ENCODE data around the gene CLNK. TPM values are rescaled to one million over a fixed set of nuclear protein-coding genes. Genes with fewer than 3 reads are reported as not detected.

CLNK gene
- total RNA-seq, 2 experiments from 2014 or later = 2.0 TPM; not detected in 1

DNA sequence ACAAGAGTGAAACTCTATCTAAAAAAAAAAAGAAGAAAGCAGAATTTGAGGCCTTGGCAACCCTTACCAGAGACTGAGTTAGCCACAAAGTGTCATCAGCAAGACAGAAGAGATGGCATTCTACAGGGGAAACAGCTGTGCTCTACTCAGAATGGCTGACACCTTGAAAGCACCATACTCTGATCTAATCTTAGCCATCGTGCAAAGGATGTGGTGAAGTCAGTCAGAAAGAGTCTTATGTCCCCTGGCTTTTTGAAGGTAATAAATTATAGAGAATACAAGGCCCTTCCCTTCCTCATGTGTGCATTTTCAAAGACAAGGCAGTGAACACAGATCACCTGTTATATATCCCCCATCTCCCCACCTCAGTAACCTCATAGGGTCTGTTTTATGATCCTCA is 13.2 kb downstream of the CLNK start:
- Histone ChIP-seq H3K4me2 (ENCODE audit: low read length) (peak overlapping the region; percentile 53), H2AFZ (ENCODE audit: low read length) (peak overlapping the region; percentile 97), H3K4me1 (ENCODE audit: insufficient read depth, low read length, poor library complexity, severe bottlenecking) (peaks cover 18% of the 10 kb centered on the region), H3K79me2 (ENCODE audit: insufficient read depth, low read depth, low read length) (no peaks in the 10 kb centered on the region), H3K9me3 (ENCODE audit: low read length) (no peaks in the 10 kb centered on the region), H3K27ac (ENCODE audit: low read depth, low read length, poor library complexity, severe bottlenecking) (peak overlapping the region; percentile 72), H4K20me1 (ENCODE audit: insufficient read depth, low read length) (no peaks in the 10 kb centered on the region), H3K9me2 (ENCODE audit: insufficient read depth, low read length) (no peaks in the 10 kb centered on the region), H3K36me3 (ENCODE audit: insufficient read depth, low read length) (no peaks in the 10 kb centered on the region), H3K4me3 (ENCODE audit: low read depth, low read length, poor library complexity, severe bottlenecking) (no peak overlapping the region)
- intact Hi-C loops (cut with micrococcal nuclease; ENCODE audit: unreplicated experiment) = no loop called here
- peak; percentile 68 for DNase-seq (ENCODE audit: low spot score)
- no TSS peak for BruUV-seq (replicated peaks)
- TF ChIP-seq EZH2phosphoT487 (IDR thresholded peaks at IDR 0.05; ENCODE audit: borderline replicate concordance, low read depth, low read length) = no peak
- no peak for TF ChIP-seq CTCF (conservative IDR thresholded peaks at IDR 0.05; ENCODE audit: low read length)
- CTCF ChIA-PET (ENCODE audit: unreplicated experiment) = no interaction called here
- POLR2A ChIA-PET = interaction anchor here (0.8 to 2.6 kb wide), 5 partner anchors 9 to 28 kb away, joined by 3 to 9 read pairs (median 3); partner anchors contain the start of gene CLNK

- no TSS peak for BruUV-seq (replicated peaks)
- no peak overlapping the region for H3K4me3 ChIP-seq (ENCODE audit: low read depth, low read length, poor library complexity, severe bottlenecking)
- no peak overlapping the region for H3K27ac ChIP-seq (ENCODE audit: low read depth, low read length, poor library complexity, severe bottlenecking)
- no peaks in the 10 kb centered on the region for H4K20me1 ChIP-seq (ENCODE audit: insufficient read depth, low read length)
- no peaks in the 10 kb centered on the region for H3K79me2 ChIP-seq (ENCODE audit: insufficient read depth, low read depth, low read length)
- H3K9me3 ChIP-seq (ENCODE audit: low read length) = no peaks in the 10 kb centered on the region
- DNase-seq (ENCODE audit: low spot score) = no peak
- no peak overlapping the region for H2AFZ ChIP-seq (ENCODE audit: low read length)
- peaks cover 18% of the 10 kb centered on the region for H3K4me1 ChIP-seq (ENCODE audit: insufficient read depth, low read length, poor library complexity, severe bottlenecking)
- CTCF ChIA-PET (ENCODE audit: unreplicated experiment) = no interaction called here
- TF ChIP-seq CTCF (conservative IDR thresholded peaks at IDR 0.05; ENCODE audit: low read length) (no peak), EZH2phosphoT487 (IDR thresholded peaks at IDR 0.05; ENCODE audit: borderline replicate concordance, low read depth, low read length) (no peak)
- POLR2A ChIA-PET = interaction anchor here (0.9 to 2.6 kb wide), 4 partner anchors 11 to 21 kb away, joined by 3 to 9 read pairs (median 4); partner anchors contain the start of gene CLNK
- intact Hi-C loops (cut with micrococcal nuclease; ENCODE audit: unreplicated experiment) = no loop called here
- H3K36me3 ChIP-seq (ENCODE audit: insufficient read depth, low read length) = no peaks in the 10 kb centered on the region
- H3K9me2 ChIP-seq (ENCODE audit: insufficient read depth, low read length) = no peaks in the 10 kb centered on the region
- no peak overlapping the region for H3K4me2 ChIP-seq (ENCODE audit: low read length)
These were observed 14.2 kb downstream of the CLNK start for GRCh38 chr4:10670321-10670720.

DNA sequence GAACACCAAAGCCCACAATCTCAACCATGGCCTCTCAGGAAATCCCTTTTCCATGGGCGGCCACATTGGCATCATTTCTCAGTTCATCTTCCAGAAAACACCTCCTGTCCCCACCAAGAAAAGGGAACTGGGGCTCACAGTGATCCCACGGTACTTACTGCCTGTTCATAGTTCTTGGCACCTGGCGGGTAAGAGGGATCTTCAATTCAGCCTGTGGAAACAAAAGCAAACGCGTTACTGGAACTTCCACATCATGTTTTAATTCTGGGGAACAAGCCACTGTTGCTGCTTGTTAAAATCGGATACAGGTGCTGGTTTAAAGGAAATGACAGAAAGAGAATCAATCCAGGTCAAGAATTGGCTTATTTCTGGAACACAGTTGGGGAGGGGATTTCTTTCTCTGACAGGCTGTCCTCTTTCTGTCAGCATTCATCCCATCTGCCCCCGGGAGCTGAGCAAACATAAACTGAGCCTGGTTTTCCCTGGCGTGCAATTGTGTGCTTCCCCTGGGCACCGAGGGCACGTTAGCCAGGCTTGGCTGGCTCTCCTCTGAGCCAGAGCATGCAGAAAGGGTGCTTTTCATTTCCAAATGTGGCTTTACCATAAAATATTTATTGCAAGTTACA is 16.8 kb downstream of the CLNK start:
- H3K27ac ChIP-seq (ENCODE audit: low read depth, low read length, poor library complexity, severe bottlenecking) = no peak overlapping the region
- no peaks in the 10 kb centered on the region for H3K9me2 ChIP-seq (ENCODE audit: insufficient read depth, low read length)
- no peaks in the 10 kb centered on the region for H3K36me3 ChIP-seq (ENCODE audit: insufficient read depth, low read length)
- H2AFZ ChIP-seq (ENCODE audit: low read length) = no peak overlapping the region
- intact Hi-C loops (cut with micrococcal nuclease; ENCODE audit: unreplicated experiment) = no loop called here
- H3K4me1 ChIP-seq (ENCODE audit: insufficient read depth, low read length, poor library complexity, severe bottlenecking) = peaks cover 18% of the 10 kb centered on the region
- no peaks in the 10 kb centered on the region for H4K20me1 ChIP-seq (ENCODE audit: insufficient read depth, low read length)
- CTCF ChIA-PET (ENCODE audit: unreplicated experiment) = no interaction called here
- POLR2A ChIA-PET = interaction anchor here (0.5 kb wide), 1 partner anchor 56 kb away, joined by 6 read pairs; no protein-coding TSS in a partner anchor
- BruUV-seq (replicated peaks) = no TSS peak
- H3K79me2 ChIP-seq (ENCODE audit: insufficient read depth, low read depth, low read length) = no peaks in the 10 kb centered on the region
- no peak for TF ChIP-seq EZH2phosphoT487 (IDR thresholded peaks at IDR 0.05; ENCODE audit: borderline replicate concordance, low read depth, low read length)
- no peak for TF ChIP-seq CTCF (conservative IDR thresholded peaks at IDR 0.05; ENCODE audit: low read length)
- DNase-seq (ENCODE audit: low spot score) = no peak
- H3K4me3 ChIP-seq (ENCODE audit: low read depth, low read length, poor library complexity, severe bottlenecking) = no peak overlapping the region
- H3K4me2 ChIP-seq (ENCODE audit: low read length) = no peak overlapping the region
- no peaks in the 10 kb centered on the region for H3K9me3 ChIP-seq (ENCODE audit: low read length)

Data from OCI-LY7 (cell line).